OCI-LY7 (cell line): ENCODE data around the gene SLC10A4. TPM values are rescaled to one million over a fixed set of nuclear protein-coding genes. Genes with fewer than 3 reads are reported as not detected.

ENCODE experiments used
- BruUV-seq: library from RNA; stranded (reverse); fragments of 400-500 nt; replicated peaks from 2 replicates; lab custom pipeline; 2021; lab: Mats Ljungman, UMichigan
- CTCF ChIA-PET: fragments of 300-600 bp; sonication (Branson Sonifier 250); formaldehyde crosslinking; loops from one replicate; lab custom pipeline; 2022; ENCODE audit warnings: antibody characterized with exemption; ENCODE audit not compliant: unreplicated experiment; lab: Charles Lee
- POLR2A ChIA-PET: fragments of 300-600 bp; sonication (Branson Sonifier 250); formaldehyde crosslinking; loops from one replicate; lab custom pipeline; 2022; ENCODE audit warnings: antibody characterized with exemption; lab: Charles Lee
- DNase-seq: peaks from one replicate; pipeline ENCODE4 v3.0.0-alpha.2; 2015; ENCODE audit warnings: low spot score
- H2AFZ ChIP-seq: fragments of 200-600 bp; sonication (generic), shearing (Covaris generic); 2 replicates; pipeline ENCODE4 v1.6.1; 2014; ENCODE audit warnings: mild to moderate bottlenecking, antibody characterized with exemption, low read length, moderate library complexity
- H3K27ac ChIP-seq: fragments of 200-600 bp; sonication (generic); 2 replicates; pipeline ENCODE4 v1.5.1; 2014; ENCODE audit warnings: mixed run types, low read depth, mild to moderate bottlenecking, moderate library complexity, low read length, inconsistent platforms; ENCODE audit not compliant: poor library complexity, severe bottlenecking
- H3K36me3 ChIP-seq: fragments of 200-600 bp; sonication (generic); 2 replicates; pipeline ENCODE4 v1.6.1; 2014; ENCODE audit warnings: mild to moderate bottlenecking, antibody characterized with exemption, low read length, moderate library complexity, mixed read lengths; ENCODE audit not compliant: insufficient read depth
- H3K4me1 ChIP-seq: fragments of 200-600 bp; sonication (generic); 2 replicates; pipeline ENCODE4 v1.5.1; 2014; ENCODE audit warnings: mild to moderate bottlenecking, low read length; ENCODE audit not compliant: insufficient read depth, poor library complexity, severe bottlenecking
- H3K4me2 ChIP-seq: fragments of 200-600 bp; sonication (generic); 2 replicates; pipeline ENCODE4 v1.6.1; 2014; ENCODE audit warnings: mild to moderate bottlenecking, low read length
- H3K4me3 ChIP-seq: fragments of 200-600 bp; sonication (generic); 2 replicates; pipeline ENCODE4 v1.5.1; 2014; ENCODE audit warnings: mild to moderate bottlenecking, low read depth, low read length; ENCODE audit not compliant: poor library complexity, severe bottlenecking
- H3K79me2 ChIP-seq: fragments of 200-600 bp; sonication (generic); 2 replicates; pipeline ENCODE4 v1.6.1; 2016; ENCODE audit warnings: low read depth, mild to moderate bottlenecking, low read length, moderate library complexity, mixed read lengths; ENCODE audit not compliant: insufficient read depth
- H3K9me2 ChIP-seq: fragments of 200-600 bp; sonication (generic); 2 replicates; pipeline ENCODE4 v1.6.1; 2016; ENCODE audit warnings: mild to moderate bottlenecking, low read length, mixed read lengths; ENCODE audit not compliant: insufficient read depth
- H3K9me3 ChIP-seq: fragments of 200-600 bp; sonication (generic); 2 replicates; pipeline ENCODE4 v1.6.1; 2014; ENCODE audit warnings: mild to moderate bottlenecking, mixed run types, low read length, mixed read lengths
- H4K20me1 ChIP-seq: fragments of 200-600 bp; sonication (generic); 2 replicates; pipeline ENCODE4 v1.6.1; 2014; ENCODE audit warnings: mild to moderate bottlenecking, antibody characterized with exemption, low read length, moderate library complexity, mixed read lengths; ENCODE audit not compliant: insufficient read depth
- EZH2phosphoT487 ChIP-seq: fragments of 200-600 bp; sonication (generic); IDR thresholded peaks from 2 replicates; pipeline ENCODE4 v1.6.1; 2018; ENCODE audit warnings: low read depth, borderline replicate concordance, mild to moderate bottlenecking, mixed run types, antibody characterized with exemption, low read length, moderate library complexity, mixed read lengths
- intact Hi-C: fragments of 100-400 bp; cut with micrococcal nuclease; formaldehyde crosslinking; loops from one replicate; pipeline ENCODE4 v1.10.0; 2022; ENCODE audit not compliant: unreplicated experiment
- total RNA-seq, 2 experiments: library from RNA; depleted of rRNA in 1 of 2; stranded (reverse); fragments of >200 nt in 1 of 2; shearing (Covaris generic) in 1 of 2; gene quantifications; 2 replicates each; pipeline ENCODE4 v1.2.3, GENCODE V29; 2014 to 2022
- TF ChIP-seq, protein P1 (sequence below): fragments of 200-600 bp; sonication (generic); conservative IDR thresholded peaks from 2 replicates; pipeline ENCODE4 v1.5.1; 2014; ENCODE audit warnings: mild to moderate bottlenecking, antibody characterized with exemption, low read length, moderate library complexity, mixed read lengths

SLC10A4 gene
- total RNA-seq, 2 experiments from 2014 or later, result not detected

- ChIA-PET CTCF (no interaction called here), POLR2A (interaction anchor here (0.7 to 0.8 kb wide), 2 partner anchors 50 to 468 kb away, joined by 3 to 4 read pairs; no protein-coding TSS in a partner anchor)
- no peak overlapping the region for H3K4me2 ChIP-seq
- no peak overlapping the region for H2AFZ ChIP-seq
- no peaks in the 10 kb centered on the region for H3K4me1 ChIP-seq
- H3K9me3 ChIP-seq, result no peaks in the 10 kb centered on the region
- TF ChIP-seq, protein P1, sequence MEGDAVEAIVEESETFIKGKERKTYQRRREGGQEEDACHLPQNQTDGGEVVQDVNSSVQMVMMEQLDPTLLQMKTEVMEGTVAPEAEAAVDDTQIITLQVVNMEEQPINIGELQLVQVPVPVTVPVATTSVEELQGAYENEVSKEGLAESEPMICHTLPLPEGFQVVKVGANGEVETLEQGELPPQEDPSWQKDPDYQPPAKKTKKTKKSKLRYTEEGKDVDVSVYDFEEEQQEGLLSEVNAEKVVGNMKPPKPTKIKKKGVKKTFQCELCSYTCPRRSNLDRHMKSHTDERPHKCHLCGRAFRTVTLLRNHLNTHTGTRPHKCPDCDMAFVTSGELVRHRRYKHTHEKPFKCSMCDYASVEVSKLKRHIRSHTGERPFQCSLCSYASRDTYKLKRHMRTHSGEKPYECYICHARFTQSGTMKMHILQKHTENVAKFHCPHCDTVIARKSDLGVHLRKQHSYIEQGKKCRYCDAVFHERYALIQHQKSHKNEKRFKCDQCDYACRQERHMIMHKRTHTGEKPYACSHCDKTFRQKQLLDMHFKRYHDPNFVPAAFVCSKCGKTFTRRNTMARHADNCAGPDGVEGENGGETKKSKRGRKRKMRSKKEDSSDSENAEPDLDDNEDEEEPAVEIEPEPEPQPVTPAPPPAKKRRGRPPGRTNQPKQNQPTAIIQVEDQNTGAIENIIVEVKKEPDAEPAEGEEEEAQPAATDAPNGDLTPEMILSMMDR, result no peak
- no peak for TF ChIP-seq EZH2phosphoT487
- no peak overlapping the region for H3K4me3 ChIP-seq
- DNase-seq, result no peak
- no TSS peak for BruUV-seq
- no peaks in the 10 kb centered on the region for H3K36me3 ChIP-seq
- no peaks in the 10 kb centered on the region for H3K9me2 ChIP-seq
- intact Hi-C loops, result no loop called here
- H3K79me2 ChIP-seq, result no peaks in the 10 kb centered on the region
- H3K27ac ChIP-seq, result no peak overlapping the region
- no peaks in the 10 kb centered on the region for H4K20me1 ChIP-seq
These were observed 12.6 kb upstream of the SLC10A4 start for GRCh38 chr4:48470570-48470969.

- Histone ChIP-seq H3K9me3 (no peaks in the 10 kb centered on the region), H3K4me1 (no peaks in the 10 kb centered on the region), H3K4me3 (no peak overlapping the region), H3K27ac (no peak overlapping the region), H3K36me3 (no peaks in the 10 kb centered on the region), H4K20me1 (no peaks in the 10 kb centered on the region), H3K9me2 (no peaks in the 10 kb centered on the region), H2AFZ (no peak overlapping the region), H3K4me2 (no peak overlapping the region), H3K79me2 (no peaks in the 10 kb centered on the region)
- BruUV-seq, result no TSS peak
- intact Hi-C loops, result no loop called here
- ChIA-PET POLR2A (interaction anchor here (1.3 kb wide), 1 partner anchor 53 kb away, joined by 3 read pairs; no protein-coding TSS in a partner anchor), CTCF (no interaction called here)
- TF ChIP-seq EZH2phosphoT487, result no peak
- TF ChIP-seq, protein P1, result no peak
- DNase-seq, result no peak
These were observed 10.3 kb upstream of the SLC10A4 start for GRCh38 chr4:48472794-48473193.

DNA sequence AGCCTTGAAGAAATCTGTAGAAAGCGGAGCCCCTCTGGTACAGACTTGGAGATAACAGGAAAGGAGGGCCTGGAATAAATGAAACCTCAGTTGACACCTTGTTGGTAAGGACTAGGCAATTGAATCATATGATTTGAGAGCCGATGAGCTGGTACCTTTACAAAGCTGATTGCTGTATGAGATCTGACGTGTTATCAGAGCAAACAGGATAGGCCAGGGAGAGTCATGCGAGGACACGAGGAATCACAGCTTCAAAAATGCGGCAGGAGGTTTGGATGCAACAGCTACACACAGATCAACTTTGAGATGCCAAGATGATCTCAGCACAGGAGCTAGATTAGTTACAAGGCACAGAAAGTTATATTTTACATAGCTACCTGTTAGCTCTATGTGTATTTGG lies 7.4 kb upstream of the SLC10A4 start:
- CTCF ChIA-PET, result interaction anchor here (1.0 kb wide), 1 partner anchor 9 kb away, joined by 3 read pairs; no protein-coding TSS in a partner anchor
- no peaks in the 10 kb centered on the region for H3K79me2 ChIP-seq
- no peak overlapping the region for H3K4me2 ChIP-seq
- TF ChIP-seq, protein P1, result no peak
- TF ChIP-seq EZH2phosphoT487, result no peak
- intact Hi-C loops, result no loop called here
- no peak overlapping the region for H3K27ac ChIP-seq
- H3K4me1 ChIP-seq, result no peaks in the 10 kb centered on the region
- no peak overlapping the region for H2AFZ ChIP-seq
- H3K9me3 ChIP-seq, result no peaks in the 10 kb centered on the region
- no TSS peak for BruUV-seq
- H3K9me2 ChIP-seq, result no peaks in the 10 kb centered on the region
- no peaks in the 10 kb centered on the region for H3K36me3 ChIP-seq
- POLR2A ChIA-PET, result interaction anchor here (1.1 to 1.6 kb wide), 2 partner anchors 11 to 90 kb away, joined by 5 to 7 read pairs; no protein-coding TSS in a partner anchor
- DNase-seq, result no peak
- no peak overlapping the region for H3K4me3 ChIP-seq
- no peaks in the 10 kb centered on the region for H4K20me1 ChIP-seq
